ENCODE results near the gene DYRK2.
A peak's percentile ranks its signal among the peaks of the same experiment; 100 is the strongest.

The DYRK2 gene

GRCh38 chr12:67613040-67613439 is 35.5 kb upstream of the DYRK2 start:
- Histone ChIP-seq H3K18ac (ENCODE audit: low read length) (no peak overlapping the region), H4K91ac (ENCODE audit: low read depth, low read length, poor library complexity) (no peak overlapping the region), H2AFZ (ENCODE audit: low read length) (no peak overlapping the region), H4K8ac (ENCODE audit: low read depth, low read length) (no peak overlapping the region), H3K14ac (ENCODE audit: low read length) (no peak overlapping the region), H3K9ac (ENCODE audit: low read depth, low read length, poor library complexity) (no peak overlapping the region), H3K79me1 (ENCODE audit: low read depth, low read length) (peaks cover 4% of the 10 kb centered on the region), H3K4me1 (ENCODE audit: control insufficient read depth in 2 of 2, insufficient read depth in 1 of 2, low read depth in 1 of 2, low read length in 2 of 2) (peaks cover 0 to 2% of the 10 kb centered on the region in 2 donors), H2BK120ac (ENCODE audit: low read depth, low read length) (no peak overlapping the region), H3K4ac (ENCODE audit: low read length) (no peak overlapping the region), H2BK15ac (ENCODE audit: low read length) (no peak overlapping the region), H3K4me3 (ENCODE audit: low read length in 2 of 2) (no peak overlapping the region), H3K27ac (replicated peaks; ENCODE audit: low read length) (no peak overlapping the region), H3K36me3 (replicated peaks in 1 of 2; ENCODE audit: control insufficient read depth in 2 of 2, insufficient read depth in 2 of 2, low read length in 2 of 2) (no peaks in the 10 kb centered on the region), H3K27me3 (ENCODE audit: control insufficient read depth in 3 of 3, insufficient read depth in 3 of 3, low read depth in 1 of 3, low read length in 3 of 3) (no peaks in the 10 kb centered on the region), H3K23ac (ENCODE audit: low read depth, low read length, poor library complexity) (no peak overlapping the region), H2BK5ac (ENCODE audit: low read length) (no peak overlapping the region), H2BK12ac (ENCODE audit: low read length) (no peak overlapping the region), H2AK5ac (ENCODE audit: low read depth, low read length) (no peak overlapping the region), H3K9me3 (replicated peaks in 1 of 2; ENCODE audit: control insufficient read depth in 2 of 2, insufficient read depth in 1 of 2, low read depth in 1 of 2, low read length in 2 of 2) (peaks cover 0 to 2% of the 10 kb centered on the region in 2 donors), H3K4me2 (ENCODE audit: insufficient read depth, low read length, poor library complexity, severe bottlenecking) (no peak overlapping the region)
- WGBS, 2 donors (ENCODE audit: extremely low coverage in 2 of 2, insufficient read length in 2 of 2, insufficient replicate concordance in 1 of 2), result no CpG with 5 or more reads among the region's 3 CpGs
- no peak for DNase-seq (ENCODE audit: low spot score)

- H3K4me1 ChIP-seq (ENCODE audit: control insufficient read depth in 2 of 2, insufficient read depth in 1 of 2, low read depth in 1 of 2, low read length in 2 of 2), result peaks cover 0 to 2% of the 10 kb centered on the region in 2 donors
- H3K4ac ChIP-seq (ENCODE audit: low read length), result no peak overlapping the region
- H3K79me1 ChIP-seq (ENCODE audit: low read depth, low read length), result peaks cover under 1% of the 10 kb centered on the region
- H2BK15ac ChIP-seq (ENCODE audit: low read length), result no peak overlapping the region
- H3K27ac ChIP-seq (replicated peaks; ENCODE audit: low read length), result no peak overlapping the region
- H2BK120ac ChIP-seq (ENCODE audit: low read depth, low read length), result no peak overlapping the region
- no peak overlapping the region for H3K4me3 ChIP-seq (ENCODE audit: low read length in 2 of 2)
- H2AFZ ChIP-seq (ENCODE audit: low read length), result peak overlapping the region; percentile 83
- H2AK5ac ChIP-seq (ENCODE audit: low read depth, low read length), result no peak overlapping the region
- H4K91ac ChIP-seq (ENCODE audit: low read depth, low read length, poor library complexity), result no peak overlapping the region
- H3K9ac ChIP-seq (ENCODE audit: low read depth, low read length, poor library complexity), result no peak overlapping the region
- H3K23ac ChIP-seq (ENCODE audit: low read depth, low read length, poor library complexity), result no peak overlapping the region
- H2BK5ac ChIP-seq (ENCODE audit: low read length), result no peak overlapping the region
- no peak overlapping the region for H3K14ac ChIP-seq (ENCODE audit: low read length)
- no peak overlapping the region for H3K4me2 ChIP-seq (ENCODE audit: insufficient read depth, low read length, poor library complexity, severe bottlenecking)
- WGBS, 2 donors (ENCODE audit: extremely low coverage in 2 of 2, insufficient read length in 2 of 2, insufficient replicate concordance in 1 of 2), result no CpG with 5 or more reads among the region's 3 CpGs
- H2BK12ac ChIP-seq (ENCODE audit: low read length), result no peak overlapping the region
- no peaks in the 10 kb centered on the region for H3K27me3 ChIP-seq (ENCODE audit: control insufficient read depth in 3 of 3, insufficient read depth in 3 of 3, low read depth in 1 of 3, low read length in 3 of 3)
- H3K9me3 ChIP-seq (replicated peaks in 1 of 2; ENCODE audit: control insufficient read depth in 2 of 2, insufficient read depth in 1 of 2, low read depth in 1 of 2, low read length in 2 of 2), result no peaks in the 10 kb centered on the region
- no peak overlapping the region for H3K18ac ChIP-seq (ENCODE audit: low read length)
- no peak overlapping the region for H4K8ac ChIP-seq (ENCODE audit: low read depth, low read length)
- no peaks in the 10 kb centered on the region for H3K36me3 ChIP-seq (replicated peaks in 1 of 2; ENCODE audit: control insufficient read depth in 2 of 2, insufficient read depth in 2 of 2, low read length in 2 of 2)
- DNase-seq (ENCODE audit: low spot score), result peak; percentile 21
These were observed 30.9 kb upstream of the DYRK2 start for GRCh38 chr12:67617629-67618028.

GRCh38 chr12:67618303-67618702 is 30.2 kb upstream of the DYRK2 start:
- peak overlapping the region; percentile 83 for H2AFZ ChIP-seq (ENCODE audit: low read length)
- no peak overlapping the region for H4K91ac ChIP-seq (ENCODE audit: low read depth, low read length, poor library complexity)
- no peak overlapping the region for H3K18ac ChIP-seq (ENCODE audit: low read length)
- H3K27me3 ChIP-seq (ENCODE audit: control insufficient read depth in 3 of 3, insufficient read depth in 3 of 3, low read depth in 1 of 3, low read length in 3 of 3), result no peaks in the 10 kb centered on the region
- no peak overlapping the region for H3K4ac ChIP-seq (ENCODE audit: low read length)
- H3K36me3 ChIP-seq (replicated peaks in 1 of 2; ENCODE audit: control insufficient read depth in 2 of 2, insufficient read depth in 2 of 2, low read length in 2 of 2), result no peaks in the 10 kb centered on the region
- H3K4me1 ChIP-seq (ENCODE audit: control insufficient read depth in 2 of 2, insufficient read depth in 1 of 2, low read depth in 1 of 2, low read length in 2 of 2), result peaks cover 0 to 2% of the 10 kb centered on the region in 2 donors
- H3K9me3 ChIP-seq (replicated peaks in 1 of 2; ENCODE audit: control insufficient read depth in 2 of 2, insufficient read depth in 1 of 2, low read depth in 1 of 2, low read length in 2 of 2), result no peaks in the 10 kb centered on the region
- H3K14ac ChIP-seq (ENCODE audit: low read length), result no peak overlapping the region
- no peak overlapping the region for H3K4me3 ChIP-seq (ENCODE audit: low read length in 2 of 2)
- no peak overlapping the region for H2BK15ac ChIP-seq (ENCODE audit: low read length)
- no peak overlapping the region for H3K4me2 ChIP-seq (ENCODE audit: insufficient read depth, low read length, poor library complexity, severe bottlenecking)
- no peak overlapping the region for H2AK5ac ChIP-seq (ENCODE audit: low read depth, low read length)
- no peaks in the 10 kb centered on the region for H3K79me1 ChIP-seq (ENCODE audit: low read depth, low read length)
- no peak overlapping the region for H3K27ac ChIP-seq (replicated peaks; ENCODE audit: low read length)
- DNase-seq (ENCODE audit: low spot score), result no peak
- no peak overlapping the region for H3K9ac ChIP-seq (ENCODE audit: low read depth, low read length, poor library complexity)
- H2BK12ac ChIP-seq (ENCODE audit: low read length), result no peak overlapping the region
- no peak overlapping the region for H2BK120ac ChIP-seq (ENCODE audit: low read depth, low read length)
- no peak overlapping the region for H2BK5ac ChIP-seq (ENCODE audit: low read length)
- H4K8ac ChIP-seq (ENCODE audit: low read depth, low read length), result no peak overlapping the region
- H3K23ac ChIP-seq (ENCODE audit: low read depth, low read length, poor library complexity), result no peak overlapping the region
- WGBS, 2 donors (ENCODE audit: extremely low coverage in 2 of 2, insufficient read length in 2 of 2, insufficient replicate concordance in 1 of 2), result no CpG with 5 or more reads among the region's 3 CpGs

- H4K91ac ChIP-seq (ENCODE audit: low read depth, low read length, poor library complexity), result no peak overlapping the region
- no peak overlapping the region for H2BK5ac ChIP-seq (ENCODE audit: low read length)
- no peak overlapping the region for H2BK12ac ChIP-seq (ENCODE audit: low read length)
- no peak overlapping the region for H3K4me3 ChIP-seq (ENCODE audit: low read length in 2 of 2)
- H3K4ac ChIP-seq (ENCODE audit: low read length), result no peak overlapping the region
- H3K27ac ChIP-seq (replicated peaks; ENCODE audit: low read length), result no peak overlapping the region
- H3K23ac ChIP-seq (ENCODE audit: low read depth, low read length, poor library complexity), result no peak overlapping the region
- H3K14ac ChIP-seq (ENCODE audit: low read length), result no peak overlapping the region
- no peaks in the 10 kb centered on the region for H3K9me3 ChIP-seq (replicated peaks in 1 of 2; ENCODE audit: control insufficient read depth in 2 of 2, insufficient read depth in 1 of 2, low read depth in 1 of 2, low read length in 2 of 2)
- H3K27me3 ChIP-seq (ENCODE audit: control insufficient read depth in 3 of 3, insufficient read depth in 3 of 3, low read depth in 1 of 3, low read length in 3 of 3), result no peaks in the 10 kb centered on the region
- H3K79me1 ChIP-seq (ENCODE audit: low read depth, low read length), result no peaks in the 10 kb centered on the region
- no CpG with 5 or more reads among the region's 1 CpG for WGBS, 2 donors (ENCODE audit: extremely low coverage in 2 of 2, insufficient read length in 2 of 2, insufficient replicate concordance in 1 of 2)
- H3K4me2 ChIP-seq (ENCODE audit: insufficient read depth, low read length, poor library complexity, severe bottlenecking), result no peak overlapping the region
- no peak overlapping the region for H2AFZ ChIP-seq (ENCODE audit: low read length)
- no peak overlapping the region for H2BK120ac ChIP-seq (ENCODE audit: low read depth, low read length)
- no peak overlapping the region for H2AK5ac ChIP-seq (ENCODE audit: low read depth, low read length)
- H3K18ac ChIP-seq (ENCODE audit: low read length), result no peak overlapping the region
- no peak overlapping the region for H3K9ac ChIP-seq (ENCODE audit: low read depth, low read length, poor library complexity)
- no peak overlapping the region for H2BK15ac ChIP-seq (ENCODE audit: low read length)
- H3K36me3 ChIP-seq (replicated peaks in 1 of 2; ENCODE audit: control insufficient read depth in 2 of 2, insufficient read depth in 2 of 2, low read length in 2 of 2), result no peaks in the 10 kb centered on the region
- peaks cover 6 to 11% of the 10 kb centered on the region in 2 donors for H3K4me1 ChIP-seq (ENCODE audit: control insufficient read depth in 2 of 2, insufficient read depth in 1 of 2, low read depth in 1 of 2, low read length in 2 of 2)
- no peak for DNase-seq (ENCODE audit: low spot score)
- H4K8ac ChIP-seq (ENCODE audit: low read depth, low read length), result no peak overlapping the region
These were observed 27.4 kb upstream of the DYRK2 start for GRCh38 chr12:67621112-67621511.
